Hepatocyte (in vitro differentiated cells): ENCODE data around the gene LYPD4. TPM values are rescaled to one million over a fixed set of nuclear protein-coding genes. Genes with fewer than 3 reads are reported as not detected.

Experiments used
- DNase-seq: peaks from one replicate; pipeline ENCODE4 v3.0.0-alpha.2; 2016; ENCODE audit warnings: low spot score
- H2AFZ ChIP-seq: fragments of 200-600 bp; sonication (generic); 2 replicates; pipeline ENCODE4 v1.6.0; 2016; ENCODE audit warnings: antibody characterized with exemption, mild to moderate bottlenecking
- H3K27ac ChIP-seq: fragments of 200-600 bp; sonication (generic); 2 replicates; pipeline ENCODE4 v1.5.1; 2016; ENCODE audit warnings: mild to moderate bottlenecking
- H3K27me3 ChIP-seq: fragments of 200-600 bp; sonication (generic); 2 replicates; pipeline ENCODE4 v1.6.1; 2016
- H3K36me3 ChIP-seq: fragments of 200-600 bp; sonication (generic); replicated peaks from 2 replicates; pipeline ENCODE4 v1.5.1; 2016; ENCODE audit warnings: low read depth; ENCODE audit not compliant: insufficient read depth
- H3K4me1 ChIP-seq: fragments of 200-600 bp; sonication (generic); 2 replicates; pipeline ENCODE4 v1.5.1; 2016; ENCODE audit warnings: mild to moderate bottlenecking, moderate library complexity; ENCODE audit not compliant: insufficient read depth
- H3K4me2 ChIP-seq: fragments of 200-600 bp; sonication (generic); 2 replicates; pipeline ENCODE4 v1.6.0; 2016
- H3K4me3 ChIP-seq: fragments of 200-600 bp; sonication (generic); 2 replicates; pipeline ENCODE4 v1.5.1; 2016; ENCODE audit warnings: mild to moderate bottlenecking
- H3K79me2 ChIP-seq: fragments of 200-600 bp; sonication (generic); 2 replicates; pipeline ENCODE4 v1.6.0; 2017; ENCODE audit warnings: mild to moderate bottlenecking
- H3K9me2 ChIP-seq: fragments of 200-600 bp; sonication (generic); replicated peaks from 2 replicates; pipeline ENCODE4 v1.6.0; 2017; ENCODE audit warnings: mild to moderate bottlenecking; ENCODE audit not compliant: insufficient read depth
- H3K9me3 ChIP-seq: fragments of 200-600 bp; sonication (generic); 2 replicates; pipeline ENCODE4 v1.5.1; 2016; ENCODE audit warnings: low read depth, mild to moderate bottlenecking
- H4K20me1 ChIP-seq: fragments of 200-600 bp; sonication (generic); 2 replicates; pipeline ENCODE4 v1.6.0; 2016; ENCODE audit warnings: mild to moderate bottlenecking; ENCODE audit not compliant: insufficient read depth, poor library complexity, severe bottlenecking
- CTCF ChIP-seq: fragments of 200-600 bp; sonication (generic); IDR thresholded peaks from 2 replicates; pipeline ENCODE4 v1.5.1; 2016; ENCODE audit warnings: antibody characterized with exemption, mild to moderate bottlenecking; ENCODE audit not compliant: poor library complexity
- EZH2 ChIP-seq: fragments of 200-600 bp; sonication (generic); IDR thresholded peaks from 2 replicates; pipeline ENCODE4 v1.6.1; 2016; ENCODE audit warnings: antibody characterized with exemption, mild to moderate bottlenecking, borderline replicate concordance
- EZH2phosphoT487 ChIP-seq: fragments of 200-600 bp; sonication (generic); IDR thresholded peaks from one replicate; pipeline ENCODE4 v1.6.1; 2018; ENCODE audit warnings: antibody characterized with exemption, mild to moderate bottlenecking, low read depth, moderate library complexity; ENCODE audit not compliant: unreplicated experiment, severe bottlenecking
- WGBS: methylation state at CpG from one replicate; pipeline ENCODE4 v1.1.6; 2016; ENCODE audit warnings: low lambda C conversion rate; ENCODE audit errors: missing lambda C conversion rate; 5-methylcytosine and 5-hydroxymethylcytosine counted together
- polyA plus RNA-seq: library from polyadenylated mRNA; unstranded; fragments of >200 nt; fragmentation: Nextera tagmentation; extraction: Ambion mirVana; gene quantifications from 2 replicates; pipeline ENCODE4 v1.2.1, GENCODE V29; 2016
- total RNA-seq: library from RNA; depleted of rRNA; stranded (reverse); fragments of >200 nt; gene quantifications from 2 replicates; pipeline ENCODE4 v1.2.3, GENCODE V29; 2014

LYPD4 gene
- total and polyA plus RNA-seq, 2 experiments from 2014 or later: not detected

- H3K79me2 ChIP-seq: no peaks in the 10 kb centered on the region
- H2AFZ ChIP-seq: no peak overlapping the region
- H4K20me1 ChIP-seq: no peaks in the 10 kb centered on the region
- WGBS: 60% methylated on average over 13 of the region's 13 CpGs
- H3K9me2 ChIP-seq: no peaks in the 10 kb centered on the region
- H3K4me1 ChIP-seq: no peaks in the 10 kb centered on the region
- H3K4me3 ChIP-seq: no peak overlapping the region
- no peak overlapping the region for H3K4me2 ChIP-seq
- H3K9me3 ChIP-seq: no peaks in the 10 kb centered on the region
- TF ChIP-seq EZH2 (no peak), CTCF (no peak), EZH2phosphoT487 (no peak)
- no peak overlapping the region for H3K27ac ChIP-seq
- H3K36me3 ChIP-seq: no peaks in the 10 kb centered on the region
- peaks cover 12% of the 10 kb centered on the region for H3K27me3 ChIP-seq
- DNase-seq: no peak
Measured at GRCh38 chr19:41837981-41838708, 6.3 kb downstream of the LYPD4 start.

GRCh38 chr19:41821003-41821735 lies 23.3 kb downstream of the LYPD4 start:
- H3K9me3 ChIP-seq: no peaks in the 10 kb centered on the region
- no peaks in the 10 kb centered on the region for H3K4me1 ChIP-seq
- H3K36me3 ChIP-seq: no peaks in the 10 kb centered on the region
- H3K4me2 ChIP-seq: no peak overlapping the region
- H2AFZ ChIP-seq: no peak overlapping the region
- TF ChIP-seq EZH2phosphoT487 (no peak), CTCF (peak; percentile 43)
- no peaks in the 10 kb centered on the region for H3K79me2 ChIP-seq
- H4K20me1 ChIP-seq: no peaks in the 10 kb centered on the region
- H3K4me3 ChIP-seq: no peak overlapping the region
- peak; percentile 37 for DNase-seq
- no peaks in the 10 kb centered on the region for H3K27me3 ChIP-seq
- 48% methylated on average over 12 of the region's 12 CpGs for WGBS
- H3K27ac ChIP-seq: no peak overlapping the region
- no peaks in the 10 kb centered on the region for H3K9me2 ChIP-seq

- no peaks in the 10 kb centered on the region for H3K9me2 ChIP-seq
- H3K4me2 ChIP-seq: no peak overlapping the region
- H3K4me1 ChIP-seq: no peaks in the 10 kb centered on the region
- no peak overlapping the region for H3K4me3 ChIP-seq
- H2AFZ ChIP-seq: no peak overlapping the region
- DNase-seq: no peak
- WGBS: 84% methylated on average over 2 of the region's 2 CpGs
- no peaks in the 10 kb centered on the region for H3K9me3 ChIP-seq
- TF ChIP-seq EZH2: no peak
- no peak overlapping the region for H3K27ac ChIP-seq
- no peaks in the 10 kb centered on the region for H4K20me1 ChIP-seq
- H3K79me2 ChIP-seq: no peaks in the 10 kb centered on the region
- no peaks in the 10 kb centered on the region for H3K36me3 ChIP-seq
- no peaks in the 10 kb centered on the region for H3K27me3 ChIP-seq
Measured at GRCh38 chr19:41816761-41817160, 27.7 kb downstream of the LYPD4 start.

- TF ChIP-seq EZH2 (no peak), EZH2phosphoT487 (no peak), CTCF (no peak)
- H3K9me2 ChIP-seq: no peaks in the 10 kb centered on the region
- no peaks in the 10 kb centered on the region for H4K20me1 ChIP-seq
- no peaks in the 10 kb centered on the region for H3K9me3 ChIP-seq
- H3K27me3 ChIP-seq: no peaks in the 10 kb centered on the region
- no peak overlapping the region for H3K4me2 ChIP-seq
- no peaks in the 10 kb centered on the region for H3K79me2 ChIP-seq
- no peaks in the 10 kb centered on the region for H3K4me1 ChIP-seq
- 52% methylated on average over 4 of the region's 4 CpGs for WGBS
- H2AFZ ChIP-seq: no peak overlapping the region
- no peaks in the 10 kb centered on the region for H3K36me3 ChIP-seq
- no peak overlapping the region for H3K27ac ChIP-seq
- no peak for DNase-seq
- H3K4me3 ChIP-seq: no peak overlapping the region
Measured at GRCh38 chr19:41815301-41815700, 29.2 kb downstream of the LYPD4 start.
